G401.6 (cell line): Measurements from ENCODE around the gene CBX1.
"Not testable (repeated sequence)": the region's sequence is repeated elsewhere in the genome, so short reads cannot be mapped to it uniquely, and the experiment has no call there.

ENCODE experiments used
- FAIRE-seq: peaks from 2 replicates; lab custom pipeline; 2012; peaks lifted over from hg19 to GRCh38; lab: Jason Lieb, UNC

CBX1 gene

DNA sequence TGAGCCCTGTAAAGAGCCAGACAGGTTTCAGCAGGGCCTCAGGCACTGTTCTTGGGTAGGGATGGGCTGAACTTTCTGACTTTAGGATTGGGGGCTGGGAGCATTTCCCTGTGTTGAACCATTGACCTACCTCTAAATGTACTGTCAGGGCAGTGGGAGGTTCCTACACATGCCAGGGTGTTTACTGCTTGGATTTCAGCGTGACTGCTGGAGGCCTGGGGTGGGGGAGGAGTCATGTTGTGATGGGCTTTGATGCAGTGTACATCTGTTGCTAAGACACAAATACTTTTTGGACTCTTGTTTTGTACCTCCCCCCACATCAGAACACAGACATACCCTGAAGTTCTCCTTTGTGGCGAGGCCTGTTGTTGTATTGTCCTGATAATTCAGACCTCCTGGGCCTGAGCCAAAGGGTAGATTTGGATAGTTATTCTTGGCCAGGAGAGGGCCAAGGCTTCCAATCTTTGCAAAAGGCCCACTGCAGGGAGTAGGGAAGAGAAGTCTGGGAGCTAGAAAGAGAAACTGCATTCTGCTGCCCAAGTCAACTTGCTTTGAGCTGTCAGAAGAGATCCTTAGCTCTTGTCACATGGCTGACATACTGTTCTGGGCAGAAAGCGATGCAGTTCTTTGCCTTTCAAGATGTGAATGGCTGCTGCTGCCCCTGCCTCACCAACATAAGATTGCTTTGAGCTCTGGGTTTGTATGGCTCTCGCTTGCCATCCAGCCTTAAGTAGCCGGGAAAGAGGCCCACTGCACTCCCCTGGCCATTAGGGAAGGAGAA, 49.4 kb downstream of the CBX1 start:
- FAIRE-seq: peak; percentile 15

DNA sequence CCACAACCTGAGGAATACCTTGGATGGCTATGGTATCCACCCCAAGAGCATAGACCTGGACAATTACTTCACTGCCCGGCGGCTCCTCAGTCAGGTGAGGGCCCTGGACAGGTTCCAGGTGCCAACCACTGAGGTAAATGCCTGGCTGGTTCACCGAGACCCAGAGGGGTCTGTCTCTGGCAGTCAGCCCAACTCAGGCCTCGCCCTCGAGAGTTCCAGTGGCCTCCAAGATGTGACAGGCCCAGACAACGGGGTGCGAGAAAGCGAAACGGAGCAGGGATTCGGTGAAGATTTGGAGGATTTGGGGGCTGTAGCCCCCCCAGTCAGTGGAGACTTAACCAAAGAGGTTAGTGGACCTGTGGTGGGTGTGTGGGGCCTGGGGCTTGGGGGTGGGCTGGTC, 50.0 kb downstream of the CBX1 start:
- FAIRE-seq: no peak

DNA sequence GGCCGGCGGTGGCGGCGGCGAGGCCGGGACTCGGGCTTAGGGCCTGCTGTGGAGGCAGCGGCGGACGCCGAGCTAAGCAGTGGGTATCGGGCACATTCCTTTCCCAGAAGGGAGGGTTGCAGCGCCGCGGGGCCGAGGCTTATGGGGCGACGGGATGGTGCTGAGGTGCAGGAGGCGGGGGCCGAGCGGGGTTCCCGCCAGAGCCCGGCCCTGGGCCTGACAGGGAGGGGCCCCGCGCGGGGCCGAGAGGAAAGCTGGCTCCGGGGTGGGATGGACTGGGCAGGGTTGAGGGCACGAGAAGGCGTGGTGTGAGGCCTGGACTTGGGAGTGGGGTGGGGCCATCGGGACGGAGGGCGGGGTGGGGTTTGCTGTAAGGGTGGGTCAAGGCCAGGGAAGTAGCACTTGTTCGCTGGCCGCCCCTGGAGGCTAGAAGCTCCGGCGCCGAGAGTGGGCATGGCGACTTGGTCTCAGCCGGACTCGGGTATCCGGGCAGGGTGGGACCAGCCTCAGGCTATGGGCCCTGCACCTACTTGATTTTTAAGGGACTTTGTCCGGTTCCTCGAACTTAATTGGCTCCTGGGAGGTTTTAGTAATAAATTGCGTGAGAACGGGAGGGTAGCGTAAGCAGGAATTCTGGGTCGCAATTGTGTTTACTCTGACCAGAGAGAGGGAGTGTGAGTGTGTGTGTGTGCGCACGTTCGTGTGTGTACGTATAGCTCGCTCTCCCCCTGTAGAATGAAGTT, 52.7 kb downstream of the CBX1 start:
- FAIRE-seq: no peak

DNA sequence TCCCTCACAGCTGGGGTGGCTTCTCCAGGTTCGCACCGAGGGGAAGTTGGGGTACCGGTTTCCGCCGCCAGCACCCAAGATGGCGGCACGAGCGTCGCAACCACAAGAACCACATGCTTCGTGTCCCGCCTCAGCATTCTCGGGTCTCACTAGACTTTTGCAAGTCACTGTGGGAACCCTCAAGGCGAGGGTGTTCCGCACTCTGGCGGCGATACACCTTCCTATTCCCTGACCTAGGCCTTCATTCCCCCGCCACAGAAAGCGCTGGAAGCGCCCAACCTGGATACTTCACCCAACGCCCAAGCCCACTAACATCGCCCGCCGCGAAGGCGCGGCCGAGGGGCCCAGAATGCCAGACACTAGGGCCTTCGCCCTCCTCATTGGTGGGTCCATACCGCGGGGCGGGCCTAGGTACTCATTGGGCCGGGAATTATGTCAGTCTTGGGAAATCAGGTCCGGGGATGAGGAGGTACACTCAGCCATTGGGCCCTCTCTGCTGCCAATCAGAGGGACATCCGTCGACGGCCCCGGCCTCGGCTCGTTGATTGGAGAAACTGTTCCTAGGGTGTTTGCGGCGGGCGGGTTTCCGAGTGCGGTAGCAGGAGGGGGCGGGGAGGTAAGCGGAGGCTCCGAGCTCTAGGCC, 53.4 kb downstream of the CBX1 start, which contains the start of gene NFE2L1:
Gene NFE2L1 (plus strand): TSS at position 619 of the 643 bp plus-strand sequence. CDS start 2,760 bp downstream, outside the sequence.
- peak; percentile 95 for FAIRE-seq

DNA sequence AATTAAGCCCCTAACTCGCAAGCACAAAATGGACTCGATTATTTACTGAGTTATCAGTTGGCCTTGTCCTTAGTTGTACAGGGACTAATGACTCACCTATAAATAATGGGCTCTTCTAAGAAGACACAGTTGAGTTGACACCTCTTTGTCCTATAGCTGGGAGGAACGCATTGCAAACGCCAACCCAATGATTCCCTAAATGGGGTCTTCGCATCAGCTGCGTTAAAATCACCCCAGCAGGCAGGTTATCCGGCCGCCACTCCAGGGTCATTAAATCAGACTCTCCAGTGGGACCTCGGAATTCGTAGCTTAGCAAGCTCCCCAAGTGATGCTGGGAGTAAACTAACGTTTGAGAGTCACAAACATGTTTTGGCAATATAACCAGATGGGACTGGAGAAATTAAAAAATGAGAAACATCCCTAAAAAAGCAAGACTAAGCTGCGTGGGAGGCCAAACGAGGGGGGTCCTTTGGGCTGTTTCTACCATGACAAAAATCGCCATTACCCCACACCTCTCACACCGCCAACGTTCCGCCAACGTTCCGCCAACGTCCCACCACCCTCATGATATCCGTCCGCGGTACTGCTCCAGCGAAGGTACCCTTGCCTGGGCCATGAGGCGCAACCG, 54.1 kb downstream of the CBX1 start:
- FAIRE-seq: no peak

DNA sequence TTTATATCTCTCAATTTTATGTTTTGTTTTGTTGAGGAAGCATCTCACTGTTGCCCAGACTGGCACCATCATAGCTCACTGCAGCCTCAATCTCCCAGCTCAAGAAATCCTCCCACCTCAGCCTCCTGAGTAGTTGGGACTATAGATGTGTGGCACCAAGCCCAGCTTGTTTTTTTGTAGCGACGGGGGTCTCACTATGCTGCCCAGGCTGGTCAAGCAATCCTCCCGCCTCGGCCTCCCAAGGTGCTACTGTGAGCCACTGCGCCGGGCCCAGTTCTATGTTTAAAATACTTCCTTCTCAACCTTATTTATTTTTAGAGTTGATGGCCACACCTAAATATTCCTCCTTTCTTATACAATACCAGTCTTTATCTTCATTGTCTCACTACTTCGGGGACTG, 55.0 kb downstream of the CBX1 start:
- no peak for FAIRE-seq

DNA sequence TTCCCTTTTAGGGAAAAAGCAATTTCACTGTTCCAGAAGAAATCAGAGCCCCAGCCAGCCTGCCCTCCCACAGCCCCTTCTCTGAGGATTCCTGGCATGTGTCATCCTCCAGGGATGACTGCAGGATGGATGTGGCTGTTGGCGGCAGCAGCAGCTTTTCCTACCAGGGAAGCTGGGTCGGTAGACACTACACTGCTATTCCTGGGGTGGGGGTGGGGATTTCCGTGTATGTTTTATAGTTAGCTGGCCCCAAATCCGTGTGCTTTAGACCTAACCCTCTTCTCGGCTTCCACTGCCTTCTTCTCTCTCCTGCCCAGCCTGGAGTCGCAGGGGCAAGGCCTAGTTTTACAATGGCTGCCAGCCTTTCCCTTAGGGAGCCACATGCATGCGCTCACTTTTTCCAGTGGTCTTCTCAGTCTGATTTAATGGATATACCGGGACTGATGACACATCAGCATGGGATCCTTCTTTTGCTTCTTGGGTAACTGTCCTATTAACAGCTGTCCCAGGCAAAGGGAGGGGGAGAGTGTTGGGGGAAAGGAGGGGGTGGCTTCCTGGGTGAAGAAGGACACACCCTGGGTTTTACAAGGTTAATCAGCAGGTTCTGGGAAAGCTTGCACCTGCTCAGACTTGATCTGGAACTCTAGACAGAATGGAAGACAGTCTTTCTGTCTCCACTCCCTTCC, 55.8 kb downstream of the CBX1 start:
- no peak for FAIRE-seq

DNA sequence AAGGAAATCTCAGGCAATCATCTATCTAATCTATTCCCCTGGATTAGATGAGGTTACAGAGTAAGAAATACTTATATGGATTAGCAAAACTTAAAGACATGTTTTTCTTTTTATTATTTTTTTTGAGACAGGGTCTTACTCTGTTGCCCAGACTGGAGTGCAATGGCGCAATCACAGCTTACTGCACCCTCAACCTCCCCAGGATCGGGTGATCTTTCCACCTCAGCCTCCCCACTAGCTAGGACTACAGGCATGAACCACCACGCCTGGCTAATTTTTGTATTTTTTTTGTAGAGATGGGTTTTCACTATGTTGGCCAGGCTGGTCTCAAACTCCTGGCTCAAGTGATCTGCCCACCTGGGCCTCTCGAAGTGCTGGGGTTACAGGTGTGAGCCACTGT, 56.4 kb downstream of the CBX1 start:
- no peak for FAIRE-seq

DNA sequence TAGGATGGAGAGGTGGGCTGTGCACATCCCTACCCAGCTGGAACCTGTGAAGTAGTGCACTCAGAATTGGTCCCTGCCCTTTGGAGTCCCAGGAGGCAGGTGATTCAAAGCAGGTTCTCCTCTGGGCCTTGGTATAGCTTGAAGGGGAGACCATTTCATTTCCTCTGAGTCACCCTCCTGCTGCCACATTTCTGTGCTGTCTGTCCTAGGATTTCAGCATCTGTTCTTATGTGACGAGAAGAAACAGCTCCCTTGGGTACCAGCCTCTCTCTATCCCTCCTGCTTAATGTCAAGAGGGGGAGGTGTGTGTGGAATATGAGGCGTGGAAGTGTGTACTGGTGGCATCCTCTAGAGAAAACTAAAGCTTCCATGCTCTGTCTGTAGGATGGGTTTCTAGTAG, 58.1 kb downstream of the CBX1 start:
- FAIRE-seq: no peak

DNA sequence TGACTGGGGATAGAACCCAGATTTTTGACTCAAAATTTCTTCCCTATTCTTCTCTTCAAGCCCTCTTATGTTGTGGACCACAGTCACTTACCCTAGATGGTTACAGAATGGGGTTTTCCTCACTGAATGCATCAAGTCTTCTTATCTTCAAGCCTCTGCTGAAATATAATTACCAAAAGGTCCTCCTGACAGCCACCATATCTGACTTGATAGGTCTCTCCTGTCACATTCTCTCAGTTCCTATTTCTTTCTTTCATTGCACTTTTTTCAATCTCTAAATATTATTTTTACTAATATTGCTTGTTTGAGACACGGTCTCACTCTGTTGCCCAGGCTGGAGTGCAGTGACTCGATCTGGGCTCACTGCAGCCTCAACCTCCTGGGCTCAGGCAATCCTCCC, 62.6 kb downstream of the CBX1 start:
- no peak for FAIRE-seq

DNA sequence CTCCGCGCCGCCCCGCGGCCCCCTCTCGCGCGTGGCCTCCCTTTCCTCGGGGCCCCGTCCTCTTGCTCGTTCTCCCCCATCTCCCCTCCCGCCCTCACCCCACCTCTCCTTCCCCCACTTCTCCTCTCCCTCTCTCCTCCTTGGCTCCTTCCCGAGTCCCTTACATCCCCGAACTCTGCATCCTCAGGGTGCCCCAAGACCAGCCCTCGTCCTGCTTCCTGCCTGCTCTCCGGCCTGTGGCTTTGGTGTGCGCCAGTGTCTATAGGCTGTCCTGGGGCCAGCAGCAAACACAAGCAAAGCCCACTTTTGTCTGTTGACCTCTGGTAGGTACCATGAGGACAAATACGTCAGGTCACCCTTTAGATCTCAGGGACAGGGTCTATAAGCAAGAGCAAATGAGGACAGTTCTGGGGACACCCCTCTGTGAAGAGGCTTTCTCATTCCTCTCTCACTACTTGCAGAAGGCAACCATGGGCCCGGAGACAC, 63.4 kb downstream of the CBX1 start:
- no peak for FAIRE-seq

DNA sequence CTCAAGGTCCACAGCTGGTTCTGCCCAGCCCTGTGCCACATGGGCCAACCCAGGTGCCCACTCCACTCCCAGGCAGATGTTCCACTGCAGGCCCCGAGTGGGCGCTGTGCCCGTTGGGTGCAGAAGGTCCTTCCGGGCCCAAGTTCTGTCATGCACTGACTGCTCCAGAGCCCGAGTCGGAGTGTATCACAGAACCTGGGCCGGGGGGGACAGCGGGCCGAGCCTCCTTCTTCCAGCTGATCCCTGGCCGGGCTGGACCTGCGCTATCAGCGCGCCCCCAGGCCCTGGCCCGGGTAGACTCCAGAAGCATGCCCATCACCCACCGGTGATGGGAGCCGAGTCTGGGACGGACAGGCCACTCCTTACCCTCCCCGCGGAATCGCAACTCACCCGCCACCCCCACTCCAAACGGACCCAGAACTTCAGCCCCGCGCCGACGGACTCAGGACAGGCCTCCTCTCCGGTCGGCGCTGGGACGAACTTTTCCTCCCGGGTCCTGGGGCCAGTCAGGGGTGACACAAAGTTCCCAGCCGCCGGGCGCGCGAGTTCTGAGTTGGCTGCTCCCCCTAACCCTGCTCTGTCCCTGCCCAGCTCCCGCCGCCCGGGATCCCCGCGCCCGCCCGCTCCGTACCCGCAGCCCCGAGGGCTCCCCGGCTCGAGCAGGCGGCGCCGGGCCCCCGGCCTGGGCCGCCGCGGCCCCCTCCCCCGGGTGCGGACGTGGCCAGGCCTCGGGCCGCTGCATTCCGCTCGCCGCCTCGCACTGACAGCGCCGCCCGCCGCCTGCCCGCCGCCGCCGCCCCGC, 64.0 kb downstream of the CBX1 start, which contains the start of gene COPZ2:
Gene COPZ2 (minus strand): TSS at position 762 of the 802 bp plus-strand sequence. CDS start 20 bp downstream, at position 742.
- no peak for FAIRE-seq

DNA sequence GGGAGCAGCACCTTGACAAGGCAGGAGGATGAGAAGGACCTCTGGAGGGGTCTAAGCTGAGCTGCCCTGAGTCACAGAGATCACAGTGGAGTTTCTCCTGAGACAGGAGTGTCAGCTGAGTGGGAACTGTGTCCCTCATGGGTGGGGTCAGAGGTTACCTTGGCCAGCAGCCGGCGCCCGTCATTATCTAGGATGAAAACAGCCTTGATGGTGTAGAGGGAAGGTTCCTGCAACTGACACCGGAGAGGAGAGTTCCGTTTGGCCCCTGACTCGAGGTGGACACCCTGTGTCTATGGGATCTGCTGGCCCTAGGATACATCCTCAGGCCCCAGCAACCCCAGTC, 64.6 kb downstream of the CBX1 start:
- FAIRE-seq: no peak

DNA sequence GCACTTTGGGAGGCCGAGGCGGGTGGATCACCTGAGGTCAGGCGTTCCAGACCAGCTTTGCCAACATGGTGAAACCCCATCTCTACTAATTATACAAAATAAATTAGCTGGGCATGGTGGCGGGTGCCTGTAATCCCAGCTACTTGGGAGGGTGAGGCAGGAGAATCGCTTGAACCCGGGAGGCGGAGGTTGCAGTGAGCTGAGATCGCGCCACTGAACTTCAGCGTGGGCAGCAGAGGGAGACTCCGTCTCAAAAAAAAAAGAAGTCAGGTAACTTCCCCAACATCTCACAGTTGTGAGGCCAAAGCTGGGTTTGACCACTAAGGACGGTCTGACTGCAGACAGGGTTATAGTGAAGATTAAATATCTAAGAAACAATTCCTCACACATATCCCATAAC, 66.5 kb downstream of the CBX1 start:
- not testable (repeated sequence) for FAIRE-seq

DNA sequence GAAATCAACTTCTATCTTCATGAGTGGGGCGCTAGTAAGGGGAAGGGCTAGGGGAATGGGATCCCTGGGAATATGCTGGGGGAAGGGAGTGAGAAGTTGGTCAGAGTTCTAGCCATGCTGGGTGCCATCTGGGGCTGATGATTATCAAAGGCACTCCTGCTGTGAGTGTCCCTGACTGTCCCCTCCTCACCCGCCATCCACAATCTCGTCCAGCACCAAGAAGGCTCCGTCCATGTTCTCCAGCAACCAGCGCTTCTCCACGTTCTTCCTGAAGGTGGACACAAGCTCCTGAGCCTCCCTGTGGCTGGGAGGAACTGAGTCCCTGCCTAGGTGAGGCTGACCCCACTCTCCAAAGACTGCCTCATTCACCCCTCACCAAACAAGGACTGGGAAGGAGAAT, 69.3 kb downstream of the CBX1 start:
- FAIRE-seq: no peak

DNA sequence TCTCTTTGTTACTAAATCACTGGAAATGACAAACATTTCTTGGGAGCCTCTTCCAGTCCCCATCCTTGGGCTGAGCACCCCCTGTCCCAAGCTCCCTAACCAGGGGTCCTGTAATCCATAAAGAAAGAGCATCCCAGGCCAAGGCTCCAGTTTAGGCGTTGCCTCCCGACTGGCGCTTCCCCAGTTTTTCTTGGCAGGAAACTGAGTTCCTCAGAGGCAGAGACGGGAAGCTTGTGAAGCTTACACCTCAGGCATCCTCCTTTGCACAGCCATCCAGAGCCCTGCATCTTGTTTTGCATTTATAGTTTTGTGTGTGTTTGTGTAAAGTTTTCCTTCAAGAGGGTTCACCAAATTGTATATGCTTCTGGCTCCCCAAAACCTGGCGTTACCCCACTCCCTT, 70.7 kb downstream of the CBX1 start:
- FAIRE-seq: no peak

DNA sequence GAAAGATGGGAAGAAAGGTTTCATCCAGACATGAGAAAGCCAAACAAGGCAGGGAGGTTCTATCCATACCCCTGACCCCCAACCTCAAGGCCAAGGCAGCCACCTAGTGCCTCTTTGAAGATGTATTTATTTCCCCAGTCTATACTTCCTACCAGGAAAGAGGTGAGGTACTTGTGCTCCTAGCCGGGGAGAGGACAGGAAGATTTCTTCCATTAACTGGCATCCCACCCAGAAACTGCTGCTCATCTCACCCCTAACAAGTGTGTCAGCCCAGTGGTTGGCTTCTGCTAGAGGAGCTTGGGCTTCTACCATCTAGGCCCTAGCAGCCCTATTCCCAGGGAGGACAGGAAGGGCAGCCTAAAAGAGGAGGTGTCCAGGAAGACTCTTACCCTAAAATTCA, 72.5 kb downstream of the CBX1 start:
- FAIRE-seq: no peak

DNA sequence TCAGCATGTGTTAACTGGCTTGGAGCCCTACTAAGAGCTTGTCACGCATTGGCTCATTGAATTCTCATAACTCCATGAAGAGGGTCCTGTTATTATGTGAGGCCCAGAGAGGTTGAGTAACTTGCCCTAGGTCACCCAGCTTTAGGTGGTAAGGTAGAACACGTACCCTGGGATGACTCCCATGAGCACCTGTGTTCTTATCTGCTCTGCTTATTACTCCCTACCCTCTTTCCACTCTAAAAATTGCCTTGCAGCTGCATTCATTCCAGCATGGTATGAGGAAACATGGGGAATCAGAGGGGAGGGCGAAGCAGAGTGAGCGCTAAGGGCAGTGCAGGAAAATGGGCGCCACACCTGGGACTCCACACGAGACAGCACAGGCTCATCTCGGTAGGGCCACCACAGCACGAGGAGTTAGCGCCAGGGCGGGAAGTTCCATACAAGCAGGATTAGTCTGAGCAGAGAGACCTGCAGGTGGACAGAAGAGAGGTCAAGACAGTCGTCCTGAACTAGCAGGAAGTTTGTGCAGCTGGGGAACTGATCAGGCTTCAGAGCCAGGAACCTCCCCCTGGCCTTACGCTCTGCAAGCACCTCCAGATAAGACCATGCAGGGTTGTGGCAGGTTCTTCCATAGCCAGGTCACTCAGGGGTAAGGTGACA, 73.8 kb downstream of the CBX1 start:
- no peak for FAIRE-seq

DNA sequence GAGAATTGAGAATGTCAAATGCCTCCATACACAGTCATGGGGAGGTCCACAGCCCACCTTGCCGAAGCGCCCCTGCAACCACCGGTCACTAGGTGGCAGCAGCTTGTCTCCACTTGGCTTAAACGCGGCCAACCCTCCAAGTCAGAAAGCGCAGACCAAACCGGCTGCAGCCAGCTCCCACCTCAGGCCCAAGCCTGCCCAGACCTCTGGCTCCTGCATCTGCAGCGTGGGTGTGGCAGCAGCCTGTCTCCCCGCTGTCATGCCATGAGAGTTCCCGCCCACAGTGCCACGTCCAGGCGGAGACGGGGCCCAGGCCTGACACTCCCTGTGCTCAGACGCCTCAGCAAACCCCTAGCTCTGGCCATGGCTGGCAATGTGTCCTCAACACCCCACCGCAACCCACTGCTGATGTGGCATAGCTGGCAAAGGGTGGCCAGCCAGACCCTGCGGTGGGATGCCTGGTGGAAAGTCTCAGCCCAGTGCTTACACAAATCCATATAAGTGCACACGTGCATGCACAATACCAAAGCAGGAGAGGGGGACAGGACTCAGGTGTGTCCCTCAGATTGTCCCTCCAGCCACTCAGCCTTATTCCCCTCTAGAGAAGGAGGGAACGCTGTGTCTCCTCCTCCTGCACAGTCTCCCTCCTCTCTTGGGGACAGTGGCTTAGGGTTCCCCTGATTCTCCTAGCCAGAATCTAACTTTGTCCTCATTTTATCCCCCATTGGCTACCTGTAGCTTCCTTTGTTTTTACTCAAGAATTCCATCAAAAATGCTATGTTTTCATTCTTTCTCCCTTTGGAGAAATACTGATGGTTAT, 74.6 kb downstream of the CBX1 start:
- peak; percentile 25 for FAIRE-seq
